GM12892 (cell line): ENCODE results near the gene VGLL1.

ENCODE experiments used
- POLR2A ChIP-seq: IDR thresholded peaks from 2 replicates; pipeline ENCODE4 v1.6.1; 2011; ENCODE audit warnings: low read depth, low read length, control low read depth
- POLR2AphosphoS5 ChIP-seq: IDR thresholded peaks from 2 replicates; pipeline ENCODE4 v1.6.1; 2011; ENCODE audit warnings: low read depth, low read length, control low read depth
- TAF1 ChIP-seq: IDR thresholded peaks from 2 replicates; pipeline ENCODE4 v1.6.1; 2011; ENCODE audit warnings: low read depth, mild to moderate bottlenecking, control low read depth, low read length, borderline replicate concordance

DNA sequence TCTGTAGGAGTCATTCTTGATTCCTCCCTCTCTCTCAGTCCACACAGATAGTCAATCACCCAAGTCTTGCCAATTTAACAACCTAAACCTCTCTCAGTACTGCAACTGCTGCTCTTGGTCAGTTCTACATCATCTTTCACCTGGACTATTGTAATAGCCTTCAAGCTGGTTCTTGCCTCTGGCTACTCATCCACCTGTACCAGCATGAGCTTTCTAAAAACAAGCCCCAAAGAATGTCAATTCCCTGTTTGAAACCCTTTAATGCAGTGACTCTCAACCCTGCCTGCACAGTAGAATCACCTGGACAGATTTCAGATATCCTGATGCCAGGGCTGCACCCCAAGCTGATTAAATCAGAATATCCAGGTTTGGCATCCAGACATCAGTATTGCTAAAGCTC lies 48.3 kb downstream of the VGLL1 start:
- TF ChIP-seq POLR2A: no peak
- no peak for TF ChIP-seq TAF1
- no peak for TF ChIP-seq POLR2AphosphoS5
